Keratinocyte (primary cell): ENCODE results near the gene CD2AP.

Source experiments
- CTCF ChIP-seq, 3 experiments: IDR thresholded peaks in 1 of 3; conservative IDR thresholded peaks in 1 of 3; optimal IDR thresholded peaks in 1 of 3; 2 replicates in 2 of 3; 3 replicates in 1 of 3; pipeline versions ENCODE3 to v1.5.1; 2011; ENCODE audit warnings: low read length in 3 of 3, mild to moderate bottlenecking in 3 of 3, moderate library complexity in 2 of 3, control low read depth in 1 of 3, inconsistent platforms in 1 of 3; ENCODE audit not compliant: insufficient read depth in 2 of 3; ENCODE audit errors: extremely low read depth in 1 of 3
- EZH2 ChIP-seq: IDR thresholded peaks from one replicate; pipeline ENCODE4 v1.6.1; 2012; ENCODE audit warnings: inconsistent platforms, mild to moderate bottlenecking, low read length, moderate library complexity

- TF ChIP-seq CTCF (optimal IDR thresholded peaks at IDR 0.05 in 1 of 3, IDR thresholded peaks at IDR 0.05 in 1 of 3, conservative IDR thresholded peaks at IDR 0.05 in 1 of 3; ENCODE audit: extremely low read depth in 1 of 3, insufficient read depth in 2 of 3, low read length in 3 of 3) (no peak), EZH2 (no peak)
Measured at GRCh38 chr6:47456536-47456975, 21.0 kb upstream of the CD2AP start.
